ENCODE measurements around the gene MYL10. TPM values are rescaled to one million over a fixed set of nuclear protein-coding genes. Genes with fewer than 3 reads are reported as not detected.

The MYL10 gene
- total RNA-seq, 1 donor from 2014 or later: not detected

Other genes with a start within 250 kb of the MYL10 start
- gene CUX1, start 188.3 kb upstream of the MYL10 start, total RNA-seq: 107 TPM

All from Right ventricle myocardium inferior (tissue), 1 donor.